K562 (cell line): Measurements from ENCODE around the gene POPDC3. TPM values are rescaled to one million over a fixed set of nuclear protein-coding genes. Genes with fewer than 3 reads are reported as not detected.

ENCODE experiments used
- ATAC-seq: fragments of 200-7000 bp; cut with Tn5 transposase; 3 replicates; pipeline ENCODE4 v1.9.1; 2020; ENCODE audit warnings: moderate library complexity
- BruUV-seq: library from RNA; stranded (reverse); fragments of 400-500 nt; replicated peaks from 2 replicates; lab custom pipeline; 2021; lab: Mats Ljungman, UMichigan
- CTCF ChIA-PET: fragments of 300-600 bp; formaldehyde crosslinking; extraction: SDS; loops from one replicate; lab custom pipeline; 2021; ENCODE audit warnings: low intra/inter-chr PET ratio; lab: Yijun Ruan, JAX
- POLR2A ChIA-PET: fragments of 300-600, 350-650 bp; sonication (Branson Sonifier 250); formaldehyde crosslinking; extraction: SDS; loops from one replicate; lab custom pipeline; 2021; ENCODE audit warnings: antibody characterized with exemption, inconsistent platforms; lab: Yijun Ruan, JAX
- DNase-seq, 4 experiments: peaks; one replicate each; pipeline versions ENCODE4 v3.0.0 to v3.0.0-alpha.2; 2011 to 2018; ENCODE audit warnings: low spot score in 3 of 4, mixed read lengths in 3 of 4; ENCODE audit errors: extremely low read depth in 1 of 4
- FAIRE-seq: peaks from 2 replicates; lab custom pipeline; 2011; peaks lifted over from hg19 to GRCh38; lab: Jason Lieb, UNC
- H2AFZ ChIP-seq: 2 replicates; pipeline ENCODE4 v1.6.0; 2011; ENCODE audit warnings: low read depth, low read length, control low read depth, inconsistent platforms
- H3K27ac ChIP-seq: fragments of 200-600 bp; 3 replicates; pipeline ENCODE4 v1.8.0; 2011; ENCODE audit warnings: low read depth, mild to moderate bottlenecking, control low read depth, inconsistent platforms, low read length, moderate library complexity, mixed read lengths; ENCODE audit errors: extremely low read depth
- H3K27me3 ChIP-seq, 2 experiments: fragments of 300-600 bp in 1 of 2; 2 replicates in 1 of 2; 3 replicates in 1 of 2; pipeline versions ENCODE4 v1.6.0 to v1.8.0; 2011; ENCODE audit warnings: inconsistent platforms in 2 of 2, low read length in 2 of 2, mild to moderate bottlenecking in 1 of 2, mixed read lengths in 1 of 2, moderate library complexity in 1 of 2; ENCODE audit not compliant: control insufficient read depth in 2 of 2, insufficient read depth in 2 of 2
- H3K36me3 ChIP-seq: fragments of 300-600 bp; 3 replicates; pipeline ENCODE4 v1.8.0; 2011; ENCODE audit warnings: mild to moderate bottlenecking, low read length, inconsistent platforms; ENCODE audit not compliant: control insufficient read depth, insufficient read depth
- H3K4me1 ChIP-seq, 2 experiments: fragments of 200-600 bp in 1 of 2; replicated peaks in 1 of 2; 2 replicates in 1 of 2; 3 replicates in 1 of 2; pipeline versions ENCODE4 v1.5.1 to v1.8.0; 2011; ENCODE audit warnings: inconsistent platforms in 2 of 2, low read length in 2 of 2, mild to moderate bottlenecking in 1 of 2, mixed read lengths in 1 of 2, moderate library complexity in 1 of 2; ENCODE audit not compliant: control insufficient read depth in 2 of 2, insufficient read depth in 2 of 2
- H3K4me2 ChIP-seq: 2 replicates; pipeline ENCODE4 v1.6.1; 2011; ENCODE audit warnings: low read length, control low read depth, inconsistent platforms, mixed read lengths; ENCODE audit not compliant: insufficient read depth
- H3K4me3 ChIP-seq: fragments of 200-600 bp; sonication (generic), shearing (Covaris generic); 2 replicates; pipeline ENCODE4 v1.5.1; 2016; ENCODE audit warnings: control low read depth, inconsistent platforms
- H3K79me2 ChIP-seq: fragments of 200-600 bp; 3 replicates; pipeline ENCODE4 v1.8.0; 2011; ENCODE audit warnings: low read length, inconsistent platforms; ENCODE audit not compliant: control insufficient read depth, insufficient read depth
- H3K9ac ChIP-seq, 2 experiments: 2 replicates each; pipeline versions ENCODE4 v1.6.0 to v1.6.1; 2011; ENCODE audit warnings: low read depth in 2 of 2, low read length in 2 of 2, control low read depth in 1 of 2, inconsistent platforms in 1 of 2, mild to moderate bottlenecking in 1 of 2, mixed read lengths in 1 of 2; ENCODE audit not compliant: insufficient read depth in 1 of 2
- H3K9me1 ChIP-seq: one replicate; pipeline ENCODE4 v1.6.0; 2011; ENCODE audit warnings: inconsistent platforms, mild to moderate bottlenecking, low read length, moderate library complexity; ENCODE audit not compliant: control insufficient read depth, insufficient read depth
- H3K9me3 ChIP-seq: replicated peaks from 2 replicates; pipeline ENCODE4 v1.5.1; 2011; ENCODE audit warnings: low read depth, low read length, inconsistent platforms; ENCODE audit not compliant: control insufficient read depth, insufficient read depth
- H4K20me1 ChIP-seq: replicated peaks from 2 replicates; pipeline ENCODE4 v1.6.1; 2011; ENCODE audit warnings: low read length, inconsistent platforms, mixed read lengths; ENCODE audit not compliant: control insufficient read depth, insufficient read depth
- CBX8 ChIP-seq: fragments of 200-600 bp; sonication (generic); IDR thresholded peaks from 2 replicates; pipeline ENCODE4 v1.6.1; 2012; ENCODE audit warnings: borderline replicate concordance, mixed run types, low read depth, mild to moderate bottlenecking, moderate library complexity, mixed read lengths, low read length, control low read depth, inconsistent platforms; ENCODE audit not compliant: poor library complexity, severe bottlenecking; ENCODE audit errors: extremely low read depth
- FOXA1 ChIP-seq: fragments of 450-650 bp; IDR thresholded peaks from 2 replicates; pipeline ENCODE4 v1.6.1; 2016; ENCODE audit warnings: mild to moderate bottlenecking, borderline replicate concordance
- FOXP1 ChIP-seq: sonication (generic); formaldehyde crosslinking; IDR thresholded peaks from 2 replicates; pipeline ENCODE4 v1.8.0; 2022; ENCODE audit warnings: mild to moderate bottlenecking, missing genetic modification reagents
- GABPB2 ChIP-seq: fragments of 250-450 bp; sonication (Bioruptor Pico); conservative IDR thresholded peaks from 2 replicates; pipeline ENCODE4 v1.5.1; 2021; ENCODE audit warnings: mild to moderate bottlenecking
- LCOR ChIP-seq: sonication (generic); formaldehyde crosslinking; IDR thresholded peaks from 2 replicates; pipeline ENCODE4 v1.8.0; 2022; ENCODE audit warnings: mild to moderate bottlenecking, missing genetic modification reagents
- NBN ChIP-seq: fragments of 450-650 bp; IDR thresholded peaks from 2 replicates; pipeline ENCODE4 v1.6.1; 2016; ENCODE audit warnings: low read depth, mild to moderate bottlenecking
- NFXL1 ChIP-seq: fragments of 450-650 bp; formaldehyde crosslinking; IDR thresholded peaks from 2 replicates; pipeline ENCODE4 v1.4.0; 2021; ENCODE audit warnings: mild to moderate bottlenecking
- PHB2 ChIP-seq: fragments of 450-650 bp; IDR thresholded peaks from 2 replicates; pipeline ENCODE4 v1.6.1; 2017; ENCODE audit warnings: low read depth
- RFX1 ChIP-seq: fragments of 450-650 bp; IDR thresholded peaks from 2 replicates; pipeline ENCODE4 v1.6.1; 2016; ENCODE audit warnings: mild to moderate bottlenecking, moderate library complexity
- ZNF121 ChIP-seq: sonication (generic); formaldehyde crosslinking; conservative IDR thresholded peaks from 2 replicates; pipeline ENCODE4 v1.8.0; 2022; ENCODE audit warnings: missing genetic modification reagents
- ZNF133 ChIP-seq: fragments of 250-450 bp; sonication (Bioruptor Pico); IDR thresholded peaks from 2 replicates; pipeline ENCODE4 v1.4.0; 2020; ENCODE audit warnings: mild to moderate bottlenecking
- WGBS: fragments of 100-300 bp; shearing (Covaris generic); methylation state at CpG from one replicate; pipeline ENCODE4 v1.1.6; 2016; ENCODE audit warnings: low coverage, mixed read lengths; ENCODE audit not compliant: insufficient coverage; ENCODE audit errors: missing lambda C conversion rate; 5-methylcytosine and 5-hydroxymethylcytosine counted together
- in situ Hi-C: fragments of 300-500 bp; cut with MboI; formaldehyde crosslinking; loops from 4 replicates; pipeline ENCODE4 v1.15.0; 2018; ENCODE audit warnings: inconsistent platforms, mixed read lengths
- intact Hi-C: fragments of 100-400 bp; cut with micrococcal nuclease; formaldehyde crosslinking; loops from 2 replicates; pipeline ENCODE4 v1.14.2; 2022
- polyA plus RNA-seq, 8 experiments: library from polyadenylated mRNA; depleted of rRNA in 4 of 8; stranded (reverse) in 5 of 8; unstranded in 3 of 8; fragments of >200 nt; fragmentation: Nextera tagmentation in 2 of 8; fragmentation: Illumina TruSeq in 1 of 8; extraction: Ambion mirVana in 2 of 8; extraction: Trizol in 1 of 8; gene quantifications; 2 replicates each; pipeline versions ENCODE4 v1.2.1 to v1.2.3, GENCODE V29; 2011 to 2014; ENCODE audit warnings: inconsistent platforms in 1 of 8, missing spikeins in 1 of 8
- total RNA-seq, 7 experiments: library from RNA; depleted of rRNA in 6 of 7; stranded (reverse); fragments of >200 nt in 6 of 7; fragmentation: Illumina TruSeq in 2 of 7; extraction: Trizol in 2 of 7; gene quantifications; 2 replicates each; pipeline versions ENCODE4 v1.2.1 to v1.2.3, GENCODE V29; 2011 to 2021; ENCODE audit warnings: low replicate concordance in 1 of 7
- TF ChIP-seq, protein P1 (sequence below), 3 experiments: fragments of 200-800 bp in 1 of 3; sonication (Bioruptor generic) in 1 of 3; sonication (generic) in 1 of 3; formaldehyde crosslinking in 1 of 3; IDR thresholded peaks; 2 replicates each; pipeline versions ENCODE4 v1.6.1 to v1.8.0; 2016 to 2022; ENCODE audit warnings: mild to moderate bottlenecking in 2 of 3, missing compliant biosample characterization in 2 of 3, missing genetic modification characterization in 2 of 3, missing genetic modification reagents in 1 of 3
- TF ChIP-seq, protein P2 (sequence below): fragments of 450-650 bp; IDR thresholded peaks from 2 replicates; pipeline ENCODE4 v1.6.1; 2016; ENCODE audit warnings: antibody characterized with exemption

POPDC3 gene
- total and polyA plus RNA-seq, 9 of the 15 experiments (the other 6 are each of a cell fraction or from before 2014, with no cell fraction given) = 4.0 to 11.8 (median 5.4) TPM

DNA sequence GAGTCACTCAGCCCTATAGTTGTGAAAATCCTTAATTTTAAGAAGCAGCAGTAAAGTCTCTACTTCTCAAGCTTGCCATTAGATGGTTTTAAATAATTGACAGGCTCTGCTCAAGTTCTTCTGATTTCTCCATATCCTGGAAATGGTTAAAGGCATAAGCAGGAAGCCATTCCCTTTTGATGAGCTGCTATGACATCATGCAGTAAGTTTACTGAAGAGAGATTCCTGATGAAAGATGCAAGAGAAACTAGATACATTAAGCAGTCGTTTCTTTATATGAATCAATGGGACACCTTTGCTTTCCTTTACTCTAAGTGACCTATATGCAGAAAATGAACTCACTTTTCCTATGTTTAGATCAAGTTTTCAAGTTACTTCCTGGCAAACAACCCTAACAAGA lies 9.8 kb downstream of the POPDC3 start:
- no peaks in the 10 kb centered on the region for H3K36me3 ChIP-seq
- ATAC-seq (no peak), FAIRE-seq (no peak), DNase-seq (no peak)
- H3K4me1 ChIP-seq = no peaks in the 10 kb centered on the region
- no peak overlapping the region for H3K4me3 ChIP-seq
- H3K9me1 ChIP-seq = no peaks in the 10 kb centered on the region
- WGBS = 0% methylated on average over 1 of the region's 1 CpG
- BruUV-seq = no TSS peak
- no peaks in the 10 kb centered on the region; a peak in 1 of 5 replicates for H3K27me3 ChIP-seq
- no peaks in the 10 kb centered on the region for H3K9me3 ChIP-seq
- H3K79me2 ChIP-seq = no peaks in the 10 kb centered on the region; the same call in 2 of the 3 replicates
- no peak overlapping the region for H2AFZ ChIP-seq
- ChIA-PET POLR2A (no interaction called here), CTCF (no interaction called here)
- H3K4me2 ChIP-seq = no peak overlapping the region
- H4K20me1 ChIP-seq = no peaks in the 10 kb centered on the region
- no peak overlapping the region for H3K9ac ChIP-seq
- no peak overlapping the region for H3K27ac ChIP-seq
- in situ Hi-C loops = no loop called here
- intact Hi-C loops = no loop called here
- no peak for TF ChIP-seq CBX8
- TF ChIP-seq, protein P1, sequence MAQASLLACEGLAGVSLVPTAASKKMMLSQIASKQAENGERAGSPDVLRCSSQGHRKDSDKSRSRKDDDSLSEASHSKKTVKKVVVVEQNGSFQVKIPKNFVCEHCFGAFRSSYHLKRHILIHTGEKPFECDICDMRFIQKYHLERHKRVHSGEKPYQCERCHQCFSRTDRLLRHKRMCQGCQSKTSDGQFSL (CRISPR knock-in tag; IDR thresholded peaks at IDR 0.05) = no peak
- TF ChIP-seq, protein P1 (tag; IDR thresholded peaks at IDR 0.05) = no peak
- TF ChIP-seq PHB2 = no peak
- TF ChIP-seq ZNF133 = no peak
- TF ChIP-seq FOXP1 = no peak
- no peak for TF ChIP-seq RFX1
- TF ChIP-seq, protein P2, sequence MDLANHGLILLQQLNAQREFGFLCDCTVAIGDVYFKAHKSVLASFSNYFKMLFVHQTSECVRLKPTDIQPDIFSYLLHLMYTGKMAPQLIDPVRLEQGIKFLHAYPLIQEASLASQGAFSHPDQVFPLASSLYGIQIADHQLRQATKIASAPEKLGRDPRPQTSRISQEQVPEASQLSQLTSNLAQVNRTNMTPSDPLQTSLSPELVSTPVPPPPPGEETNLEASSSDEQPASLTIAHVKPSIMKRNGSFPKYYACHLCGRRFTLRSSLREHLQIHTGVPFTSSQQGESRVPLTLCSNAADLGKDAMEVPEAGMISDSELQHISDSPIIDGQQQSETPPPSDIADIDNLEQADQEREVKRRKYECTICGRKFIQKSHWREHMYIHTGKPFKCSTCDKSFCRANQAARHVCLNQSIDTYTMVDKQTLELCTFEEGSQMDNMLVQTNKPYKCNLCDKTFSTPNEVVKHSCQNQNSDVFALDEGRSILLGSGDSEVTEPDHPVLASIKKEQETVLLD = no peak
- TF ChIP-seq NBN = no peak
- no peak for TF ChIP-seq GABPB2 (CRISPR knock-in tag)
- no peak for TF ChIP-seq FOXA1
- TF ChIP-seq ZNF121 (CRISPR knock-in tag) = no peak
- no peak for TF ChIP-seq NFXL1
- TF ChIP-seq LCOR (CRISPR knock-in tag) = no peak
